ENCODE data around the gene PRKAG3.

The PRKAG3 gene

DNA sequence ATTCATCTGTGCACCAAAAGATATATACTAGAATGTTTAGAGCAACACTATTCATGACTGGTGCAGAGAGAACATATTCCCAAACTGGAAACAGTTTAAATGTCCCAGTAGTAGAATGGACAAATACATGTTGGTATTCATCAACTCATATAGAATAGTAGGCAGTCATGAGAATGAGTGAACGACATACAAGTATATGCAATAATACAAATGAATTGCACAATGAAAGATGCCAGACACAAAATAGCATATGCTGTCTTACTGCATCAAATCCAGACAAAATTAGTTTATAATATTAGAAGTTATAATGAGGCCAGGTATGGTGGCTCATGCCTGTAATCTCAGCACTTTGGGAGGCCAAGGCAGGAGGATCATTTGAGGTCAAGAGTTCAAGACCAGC, 8.3 kb upstream of the PRKAG3 start:
- no peak for TF ChIP-seq SPI1 (IDR thresholded peaks at IDR 0.05; ENCODE audit: borderline replicate concordance, low read depth)
- TF ChIP-seq, protein P1, sequence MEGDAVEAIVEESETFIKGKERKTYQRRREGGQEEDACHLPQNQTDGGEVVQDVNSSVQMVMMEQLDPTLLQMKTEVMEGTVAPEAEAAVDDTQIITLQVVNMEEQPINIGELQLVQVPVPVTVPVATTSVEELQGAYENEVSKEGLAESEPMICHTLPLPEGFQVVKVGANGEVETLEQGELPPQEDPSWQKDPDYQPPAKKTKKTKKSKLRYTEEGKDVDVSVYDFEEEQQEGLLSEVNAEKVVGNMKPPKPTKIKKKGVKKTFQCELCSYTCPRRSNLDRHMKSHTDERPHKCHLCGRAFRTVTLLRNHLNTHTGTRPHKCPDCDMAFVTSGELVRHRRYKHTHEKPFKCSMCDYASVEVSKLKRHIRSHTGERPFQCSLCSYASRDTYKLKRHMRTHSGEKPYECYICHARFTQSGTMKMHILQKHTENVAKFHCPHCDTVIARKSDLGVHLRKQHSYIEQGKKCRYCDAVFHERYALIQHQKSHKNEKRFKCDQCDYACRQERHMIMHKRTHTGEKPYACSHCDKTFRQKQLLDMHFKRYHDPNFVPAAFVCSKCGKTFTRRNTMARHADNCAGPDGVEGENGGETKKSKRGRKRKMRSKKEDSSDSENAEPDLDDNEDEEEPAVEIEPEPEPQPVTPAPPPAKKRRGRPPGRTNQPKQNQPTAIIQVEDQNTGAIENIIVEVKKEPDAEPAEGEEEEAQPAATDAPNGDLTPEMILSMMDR (IDR thresholded peaks at IDR 0.05; ENCODE audit: insufficient read depth, low read length), result no peak
- TF ChIP-seq, protein P2, sequence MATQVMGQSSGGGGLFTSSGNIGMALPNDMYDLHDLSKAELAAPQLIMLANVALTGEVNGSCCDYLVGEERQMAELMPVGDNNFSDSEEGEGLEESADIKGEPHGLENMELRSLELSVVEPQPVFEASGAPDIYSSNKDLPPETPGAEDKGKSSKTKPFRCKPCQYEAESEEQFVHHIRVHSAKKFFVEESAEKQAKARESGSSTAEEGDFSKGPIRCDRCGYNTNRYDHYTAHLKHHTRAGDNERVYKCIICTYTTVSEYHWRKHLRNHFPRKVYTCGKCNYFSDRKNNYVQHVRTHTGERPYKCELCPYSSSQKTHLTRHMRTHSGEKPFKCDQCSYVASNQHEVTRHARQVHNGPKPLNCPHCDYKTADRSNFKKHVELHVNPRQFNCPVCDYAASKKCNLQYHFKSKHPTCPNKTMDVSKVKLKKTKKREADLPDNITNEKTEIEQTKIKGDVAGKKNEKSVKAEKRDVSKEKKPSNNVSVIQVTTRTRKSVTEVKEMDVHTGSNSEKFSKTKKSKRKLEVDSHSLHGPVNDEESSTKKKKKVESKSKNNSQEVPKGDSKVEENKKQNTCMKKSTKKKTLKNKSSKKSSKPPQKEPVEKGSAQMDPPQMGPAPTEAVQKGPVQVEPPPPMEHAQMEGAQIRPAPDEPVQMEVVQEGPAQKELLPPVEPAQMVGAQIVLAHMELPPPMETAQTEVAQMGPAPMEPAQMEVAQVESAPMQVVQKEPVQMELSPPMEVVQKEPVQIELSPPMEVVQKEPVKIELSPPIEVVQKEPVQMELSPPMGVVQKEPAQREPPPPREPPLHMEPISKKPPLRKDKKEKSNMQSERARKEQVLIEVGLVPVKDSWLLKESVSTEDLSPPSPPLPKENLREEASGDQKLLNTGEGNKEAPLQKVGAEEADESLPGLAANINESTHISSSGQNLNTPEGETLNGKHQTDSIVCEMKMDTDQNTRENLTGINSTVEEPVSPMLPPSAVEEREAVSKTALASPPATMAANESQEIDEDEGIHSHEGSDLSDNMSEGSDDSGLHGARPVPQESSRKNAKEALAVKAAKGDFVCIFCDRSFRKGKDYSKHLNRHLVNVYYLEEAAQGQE (IDR thresholded peaks at IDR 0.05; ENCODE audit: insufficient replicate concordance, low read depth), result no peak
- no peak for TF ChIP-seq POLR2AphosphoS5 (IDR thresholded peaks at IDR 0.05; ENCODE audit: low read depth)
- no peak for TF ChIP-seq GABPA (IDR thresholded peaks at IDR 0.05; ENCODE audit: low read depth)
- no peak overlapping the region for H3K4me3 ChIP-seq (replicated peaks; ENCODE audit: insufficient read depth, low read length)
- no peaks in the 10 kb centered on the region for H3K27me3 ChIP-seq (ENCODE audit: insufficient read depth, poor library complexity, severe bottlenecking)
- H3K27ac ChIP-seq (replicated peaks), result peak overlapping the region; percentile 60
- no peak for DNase-seq (ENCODE audit: low read depth in 1 of 2, low spot score in 1 of 2)

DNA sequence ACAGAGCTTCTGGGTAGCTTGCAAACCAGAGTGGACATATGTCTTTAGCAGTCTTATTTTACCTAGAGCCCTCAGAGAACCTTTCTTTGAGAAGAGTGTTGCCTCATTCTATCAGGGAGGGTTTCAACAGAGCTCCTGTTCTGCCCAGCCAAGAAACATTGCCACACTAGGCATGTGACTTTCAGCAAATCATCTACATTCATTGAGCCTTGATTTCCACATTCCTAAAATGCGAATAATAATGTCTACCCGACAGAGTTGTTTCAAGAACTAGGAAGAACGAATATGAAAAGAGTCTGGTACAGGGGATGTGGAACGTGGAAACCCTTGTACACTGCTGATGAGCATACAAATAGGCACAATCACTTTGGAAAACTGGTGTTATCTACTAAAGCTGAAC, 7.8 kb upstream of the PRKAG3 start:
- peak overlapping the region; percentile 60 for H3K27ac ChIP-seq (replicated peaks)
- H3K27me3 ChIP-seq (ENCODE audit: insufficient read depth, poor library complexity, severe bottlenecking), result no peaks in the 10 kb centered on the region
- peak; percentile 77 to 88 for DNase-seq (ENCODE audit: low read depth in 1 of 2, low spot score in 1 of 2)
- TF ChIP-seq, protein P2 (IDR thresholded peaks at IDR 0.05; ENCODE audit: insufficient replicate concordance, low read depth), result no peak
- TF ChIP-seq SPI1 (IDR thresholded peaks at IDR 0.05; ENCODE audit: borderline replicate concordance, low read depth) (no peak), POLR2AphosphoS5 (IDR thresholded peaks at IDR 0.05; ENCODE audit: low read depth) (no peak), GABPA (IDR thresholded peaks at IDR 0.05; ENCODE audit: low read depth) (no peak)
- TF ChIP-seq, protein P1 (IDR thresholded peaks at IDR 0.05; ENCODE audit: insufficient read depth, low read length), result no peak
- no peak overlapping the region for H3K4me3 ChIP-seq (replicated peaks; ENCODE audit: insufficient read depth, low read length)

DNA sequence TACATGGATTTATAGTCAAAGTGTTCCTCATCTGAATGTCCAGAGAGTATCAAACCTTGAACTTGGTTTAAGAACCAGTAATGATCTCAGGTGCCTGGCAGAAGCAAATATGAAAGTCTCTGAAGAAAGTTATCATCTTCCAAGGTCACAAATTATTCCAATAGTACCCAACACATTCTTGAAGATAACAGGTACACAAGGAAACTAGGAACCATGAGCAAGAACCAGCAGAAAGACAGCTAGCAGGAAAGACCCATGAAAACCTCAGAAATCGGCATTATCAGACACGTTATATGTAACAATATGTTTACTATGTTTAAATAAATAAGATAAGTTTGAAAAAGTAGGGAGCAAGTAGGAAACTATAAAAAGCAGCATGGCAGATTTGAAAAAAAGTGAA, 5.9 kb upstream of the PRKAG3 start:
- no peak for DNase-seq (ENCODE audit: low read depth in 1 of 2, low spot score in 1 of 2)
- Histone ChIP-seq H3K27ac (replicated peaks) (no peak overlapping the region), H3K27me3 (ENCODE audit: insufficient read depth, poor library complexity, severe bottlenecking) (no peaks in the 10 kb centered on the region), H3K4me3 (replicated peaks; ENCODE audit: insufficient read depth, low read length) (no peak overlapping the region)
- no peak for TF ChIP-seq GABPA (IDR thresholded peaks at IDR 0.05; ENCODE audit: low read depth)
- TF ChIP-seq SPI1 (IDR thresholded peaks at IDR 0.05; ENCODE audit: borderline replicate concordance, low read depth), result no peak

DNA sequence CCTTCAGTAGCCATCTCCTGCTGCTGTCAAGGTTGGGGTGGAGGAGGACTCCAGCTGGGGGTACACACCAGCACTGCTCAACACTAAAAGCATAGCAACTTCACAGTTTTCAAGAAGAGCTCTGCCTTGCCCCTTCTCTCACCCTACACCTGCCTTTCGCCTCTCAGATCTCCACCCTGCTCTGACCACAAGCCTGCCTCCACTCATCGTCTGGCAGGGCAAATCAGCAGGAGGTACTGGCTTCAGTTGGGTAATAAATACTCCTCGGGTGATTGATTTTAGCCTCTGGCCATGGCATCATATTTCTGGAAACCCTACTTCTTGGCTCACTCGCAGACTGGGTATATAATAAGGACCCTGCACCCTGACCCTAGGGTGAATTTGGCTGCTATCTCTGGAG, 3.1 kb upstream of the PRKAG3 start:
- DNase-seq (ENCODE audit: low read depth in 1 of 2, low spot score in 1 of 2), result no peak
- no peak overlapping the region for H3K4me3 ChIP-seq (replicated peaks; ENCODE audit: insufficient read depth, low read length)
- no peak for TF ChIP-seq GABPA (IDR thresholded peaks at IDR 0.05; ENCODE audit: low read depth)
- no peak for TF ChIP-seq SPI1 (IDR thresholded peaks at IDR 0.05; ENCODE audit: borderline replicate concordance, low read depth)
- TF ChIP-seq, protein P1 (IDR thresholded peaks at IDR 0.05; ENCODE audit: insufficient read depth, low read length), result no peak
- TF ChIP-seq, protein P2 (IDR thresholded peaks at IDR 0.05; ENCODE audit: insufficient replicate concordance, low read depth), result no peak
- no peak for TF ChIP-seq POLR2AphosphoS5 (IDR thresholded peaks at IDR 0.05; ENCODE audit: low read depth)
- no peak overlapping the region for H3K27ac ChIP-seq (replicated peaks)
- H3K27me3 ChIP-seq (ENCODE audit: insufficient read depth, poor library complexity, severe bottlenecking), result no peaks in the 10 kb centered on the region
